Large intestine (tissue), 3 donors: ENCODE measurements around the gene MACC1. TPM values are rescaled to one million over a fixed set of nuclear protein-coding genes. Genes with fewer than 3 reads are reported as not detected.
A peak's percentile ranks its signal among the peaks of the same experiment; 100 is the strongest.

ENCODE experiments used
- DNase-seq, 2 donors: peaks; one replicate each; pipeline versions ENCODE4 v3.0.0 to v3.0.0-alpha.2; 2013
- H3K27ac ChIP-seq: one replicate; pipeline ENCODE4 v1.5.1; 2013; ENCODE audit warnings: low read length
- H3K27me3 ChIP-seq: 2 replicates; pipeline ENCODE4 v1.6.1; 2013; ENCODE audit warnings: low read length; ENCODE audit not compliant: control insufficient read depth, insufficient read depth
- H3K36me3 ChIP-seq: 2 replicates; pipeline ENCODE4 v1.6.1; 2013; ENCODE audit warnings: low read length; ENCODE audit not compliant: control insufficient read depth, insufficient read depth
- H3K4me1 ChIP-seq: one replicate; pipeline ENCODE4 v1.6.1; 2013; ENCODE audit warnings: low read length; ENCODE audit not compliant: control insufficient read depth, insufficient read depth
- H3K4me3 ChIP-seq: one replicate; pipeline ENCODE4 v1.5.1; 2013; ENCODE audit warnings: low read length
- H3K9me3 ChIP-seq: one replicate; pipeline ENCODE4 v1.6.1; 2013; ENCODE audit warnings: mild to moderate bottlenecking, low read depth, low read length, moderate library complexity; ENCODE audit not compliant: control insufficient read depth
- WGBS: methylation state at CpG from one replicate; pipeline ENCODE4 v1.1.5; 2013; ENCODE audit warnings: low lambda C conversion rate; ENCODE audit not compliant: insufficient coverage; 5-methylcytosine and 5-hydroxymethylcytosine counted together
- polyA plus RNA-seq: library from polyadenylated mRNA; unstranded; fragments of 120-200 nt; gene quantifications from one replicate; pipeline ENCODE4 v1.2.1, GENCODE V29; 2013

MACC1 gene
- polyA plus RNA-seq, 1 donor, result 50.2 TPM

DNA sequence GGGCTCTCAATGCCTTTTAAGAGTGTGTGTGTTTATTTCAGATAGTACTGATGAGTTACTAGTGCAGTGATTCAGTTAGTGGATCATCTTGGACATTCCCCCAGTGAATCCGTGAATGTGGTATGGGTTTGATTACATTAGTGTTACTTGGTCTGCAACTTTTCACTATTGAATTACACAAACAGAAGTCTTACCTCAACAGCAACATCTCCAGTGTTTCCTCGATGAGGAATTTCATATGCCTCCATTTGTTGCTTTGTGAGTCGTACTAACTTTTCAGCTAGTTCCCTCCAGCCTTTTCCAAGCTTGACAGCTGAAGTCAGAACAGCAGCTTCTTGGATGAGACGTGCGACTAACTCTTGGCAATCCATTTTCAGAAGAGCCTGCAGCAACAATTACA lies 63.2 kb downstream of the MACC1 start:
- no peaks in the 10 kb centered on the region for H3K9me3 ChIP-seq
- no peak for DNase-seq
- H3K27me3 ChIP-seq, result no peaks in the 10 kb centered on the region
- 100% methylated on average over 1 of the region's 5 CpGs for WGBS
- H3K36me3 ChIP-seq, result peaks cover 37% of the 10 kb centered on the region
- H3K27ac ChIP-seq, result no peak overlapping the region
- no peaks in the 10 kb centered on the region for H3K4me1 ChIP-seq
- H3K4me3 ChIP-seq, result no peak overlapping the region

DNA sequence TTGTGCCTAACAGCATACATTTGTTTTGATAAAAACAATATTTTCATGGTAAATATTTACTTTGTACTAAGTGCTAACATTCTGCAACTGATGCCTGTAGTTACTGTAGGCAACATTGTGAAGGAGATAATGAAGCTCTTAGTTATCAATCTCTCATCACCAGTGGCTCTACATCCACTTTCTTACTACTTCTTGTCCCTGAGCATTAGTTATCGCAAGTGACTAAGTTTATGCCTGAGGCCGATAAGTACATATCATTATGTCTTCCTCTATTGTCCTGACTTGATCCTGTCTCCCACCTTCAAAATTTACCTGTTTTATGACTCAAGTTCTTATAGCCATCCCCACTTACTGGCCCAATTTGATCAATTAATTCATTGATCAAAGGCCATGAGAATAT lies 63.6 kb downstream of the MACC1 start:
- H3K27ac ChIP-seq, result no peak overlapping the region

DNA sequence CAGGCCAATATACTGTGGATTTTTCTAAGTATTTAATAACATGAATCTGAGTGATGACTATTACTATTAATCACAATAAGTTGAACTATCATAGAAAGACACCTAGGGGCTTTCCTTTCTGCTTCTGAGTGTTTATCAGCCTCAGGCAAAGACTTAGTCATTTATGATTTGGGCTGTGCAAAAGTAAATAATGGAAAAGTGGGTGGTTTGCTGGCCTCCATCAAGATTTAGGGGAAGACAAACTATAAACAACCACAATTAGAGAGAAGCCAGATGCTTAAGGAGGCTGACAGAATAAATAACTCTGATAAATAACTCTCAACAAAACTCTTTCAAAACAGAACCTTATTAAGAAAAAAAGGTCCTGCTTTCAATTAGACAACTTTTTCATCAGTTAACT lies 64.7 kb downstream of the MACC1 start:
- Histone ChIP-seq H3K9me3 (no peaks in the 10 kb centered on the region), H3K27ac (no peak overlapping the region), H3K27me3 (no peaks in the 10 kb centered on the region), H3K4me3 (no peak overlapping the region), H3K4me1 (no peaks in the 10 kb centered on the region), H3K36me3 (peaks cover 37% of the 10 kb centered on the region)
- DNase-seq, result no peak

More for the DNA sequence above, 63.6 kb downstream of the MACC1 start:
- Histone ChIP-seq H3K4me3 (no peak overlapping the region), H3K4me1 (no peaks in the 10 kb centered on the region), H3K9me3 (no peaks in the 10 kb centered on the region), H3K27me3 (no peaks in the 10 kb centered on the region), H3K36me3 (peaks cover 36% of the 10 kb centered on the region)
- no CpG with 5 or more reads among the region's 2 CpGs for WGBS
- DNase-seq, result no peak

DNA sequence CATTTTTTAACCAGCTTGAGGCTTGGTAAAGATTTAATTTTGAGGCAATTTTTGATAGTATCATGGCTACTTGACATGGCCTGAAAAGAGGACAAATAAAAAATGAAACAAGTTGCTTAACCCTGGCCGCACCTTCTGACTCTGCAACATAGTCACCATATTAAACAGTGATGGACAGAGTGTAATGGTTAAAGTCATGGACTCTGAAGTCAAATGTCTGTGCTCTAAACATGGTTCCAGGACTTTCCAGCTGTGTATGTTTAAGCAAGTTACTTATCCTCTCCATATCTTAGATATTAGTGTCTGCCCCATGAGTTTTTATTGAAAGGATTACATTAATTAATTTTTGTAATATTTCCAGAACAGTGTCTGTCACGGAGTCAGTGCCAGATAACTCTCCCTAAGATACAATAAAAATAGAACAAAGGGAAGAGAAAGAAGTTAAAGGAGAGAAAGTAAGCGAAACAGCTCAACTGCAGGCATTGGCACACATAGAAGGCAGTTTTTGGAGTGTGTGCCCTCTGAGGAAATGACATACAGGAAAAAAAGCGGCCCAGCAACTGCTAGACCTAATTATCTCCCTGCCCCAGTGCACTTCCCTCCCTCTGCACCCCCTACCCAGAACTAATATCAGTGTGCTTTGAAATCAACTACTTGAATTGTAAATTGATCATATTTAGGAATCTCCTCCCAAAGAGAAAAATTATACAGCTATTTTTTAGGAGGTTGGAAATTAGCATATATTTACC lies 65.3 kb downstream of the MACC1 start:
- WGBS, result 73% methylated on average over 2 of the region's 4 CpGs
- no peak overlapping the region for H3K27ac ChIP-seq

DNA sequence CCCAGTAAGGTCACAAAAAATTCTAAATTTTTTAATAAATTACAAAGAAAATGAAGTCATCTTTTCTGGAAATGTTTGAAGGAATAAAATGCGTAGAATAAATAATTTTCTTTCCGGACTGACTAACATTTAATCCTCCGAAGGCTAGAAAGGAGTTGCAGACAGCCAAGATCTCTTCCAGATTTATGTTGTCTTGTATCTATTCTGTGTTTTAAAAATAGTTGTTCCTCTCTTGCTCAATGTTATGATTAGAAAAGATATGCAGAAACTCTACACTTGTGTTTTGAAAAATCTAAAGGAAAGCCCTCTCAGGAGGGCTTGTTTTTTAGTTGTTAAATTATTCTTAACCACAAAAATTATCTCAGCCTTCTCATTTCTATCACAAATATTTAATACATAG lies 70.7 kb downstream of the MACC1 start:
- H3K27me3 ChIP-seq, result no peaks in the 10 kb centered on the region
- no peak for DNase-seq
- no peaks in the 10 kb centered on the region for H3K9me3 ChIP-seq
- peaks cover 31% of the 10 kb centered on the region for H3K36me3 ChIP-seq
- no peak overlapping the region for H3K4me3 ChIP-seq
- H3K27ac ChIP-seq, result no peak overlapping the region
- 50% methylated on average over 3 of the region's 3 CpGs for WGBS
- no peaks in the 10 kb centered on the region for H3K4me1 ChIP-seq

More for the DNA sequence above, 65.3 kb downstream of the MACC1 start:
- H3K9me3 ChIP-seq, result no peaks in the 10 kb centered on the region
- no peak overlapping the region for H3K4me3 ChIP-seq
- no peak for DNase-seq
- H3K36me3 ChIP-seq, result peaks cover 38% of the 10 kb centered on the region
- H3K4me1 ChIP-seq, result no peaks in the 10 kb centered on the region
- no peaks in the 10 kb centered on the region for H3K27me3 ChIP-seq

DNA sequence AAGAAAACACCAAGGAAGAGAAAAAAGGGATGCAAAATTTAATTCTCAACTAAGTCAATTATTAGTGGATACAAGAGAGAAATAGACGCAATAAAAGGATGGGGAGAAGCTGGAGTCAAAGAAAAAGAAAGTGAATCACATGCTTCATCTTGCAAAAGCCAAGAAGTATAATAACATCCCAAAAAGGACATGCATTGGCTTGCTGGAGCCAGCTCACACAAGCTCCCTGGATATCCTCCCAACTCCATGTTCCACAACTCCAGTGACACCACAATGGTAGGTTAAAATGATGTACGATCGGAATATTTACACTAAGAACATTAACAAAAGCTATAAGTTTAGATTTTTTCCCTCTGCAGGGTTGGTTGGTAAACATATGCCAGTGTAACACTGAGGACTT lies 72.4 kb downstream of the MACC1 start:
- 91% methylated on average over 1 of the region's 3 CpGs for WGBS
- no peaks in the 10 kb centered on the region for H3K27me3 ChIP-seq
- H3K9me3 ChIP-seq, result no peaks in the 10 kb centered on the region
- no peak overlapping the region for H3K27ac ChIP-seq
- no peaks in the 10 kb centered on the region for H3K4me1 ChIP-seq
- H3K36me3 ChIP-seq, result peaks cover 30% of the 10 kb centered on the region
- H3K4me3 ChIP-seq, result no peak overlapping the region
- DNase-seq, result no peak

DNA sequence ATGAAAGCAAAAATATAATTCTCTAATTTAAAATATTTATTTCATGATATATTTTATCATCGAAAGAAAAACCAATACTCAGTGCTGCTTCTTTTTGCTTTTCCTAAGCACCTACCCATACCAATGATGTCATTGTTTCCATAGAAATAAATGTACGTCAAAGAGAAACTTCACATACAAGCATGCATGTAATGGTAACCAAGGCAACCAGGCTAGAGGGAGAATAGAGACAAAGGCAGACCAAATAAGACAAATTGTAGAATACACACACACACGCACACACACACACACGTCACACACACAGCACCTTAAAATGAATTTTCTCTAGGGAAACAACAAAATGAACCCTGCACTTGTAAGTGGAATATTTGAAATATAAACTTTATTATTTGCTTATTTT lies 75.5 kb downstream of the MACC1 start:
- Histone ChIP-seq H3K9me3 (no peaks in the 10 kb centered on the region), H3K4me1 (no peaks in the 10 kb centered on the region), H3K4me3 (no peak overlapping the region), H3K27ac (no peak overlapping the region), H3K36me3 (peaks cover 24% of the 10 kb centered on the region), H3K27me3 (no peaks in the 10 kb centered on the region)
- 100% methylated on average over 1 of the region's 4 CpGs for WGBS
- DNase-seq, result peak; percentile 33 to 48

DNA sequence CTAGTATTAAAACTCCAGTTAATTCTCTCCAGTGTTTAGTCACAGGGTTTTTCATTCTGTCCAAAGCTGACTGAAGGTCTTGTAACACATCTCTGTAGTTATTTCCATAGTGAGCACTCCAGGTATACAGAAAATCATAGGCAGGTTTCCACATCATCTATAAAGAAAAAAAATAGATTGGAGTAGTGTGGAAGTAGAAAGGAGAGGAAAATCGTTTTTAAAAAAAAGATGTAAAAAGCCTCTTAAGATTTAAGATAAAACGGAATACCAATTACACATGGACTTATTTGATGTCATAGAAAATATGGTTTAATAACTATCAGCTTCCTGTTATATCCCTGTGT lies 76.2 kb downstream of the MACC1 start:
- 83% methylated on average over 2 of the region's 2 CpGs for WGBS
- Histone ChIP-seq H3K27me3 (no peaks in the 10 kb centered on the region), H3K4me3 (no peak overlapping the region), H3K27ac (no peak overlapping the region), H3K36me3 (peaks cover 24% of the 10 kb centered on the region), H3K4me1 (no peaks in the 10 kb centered on the region), H3K9me3 (no peaks in the 10 kb centered on the region)
- DNase-seq, result no peak

DNA sequence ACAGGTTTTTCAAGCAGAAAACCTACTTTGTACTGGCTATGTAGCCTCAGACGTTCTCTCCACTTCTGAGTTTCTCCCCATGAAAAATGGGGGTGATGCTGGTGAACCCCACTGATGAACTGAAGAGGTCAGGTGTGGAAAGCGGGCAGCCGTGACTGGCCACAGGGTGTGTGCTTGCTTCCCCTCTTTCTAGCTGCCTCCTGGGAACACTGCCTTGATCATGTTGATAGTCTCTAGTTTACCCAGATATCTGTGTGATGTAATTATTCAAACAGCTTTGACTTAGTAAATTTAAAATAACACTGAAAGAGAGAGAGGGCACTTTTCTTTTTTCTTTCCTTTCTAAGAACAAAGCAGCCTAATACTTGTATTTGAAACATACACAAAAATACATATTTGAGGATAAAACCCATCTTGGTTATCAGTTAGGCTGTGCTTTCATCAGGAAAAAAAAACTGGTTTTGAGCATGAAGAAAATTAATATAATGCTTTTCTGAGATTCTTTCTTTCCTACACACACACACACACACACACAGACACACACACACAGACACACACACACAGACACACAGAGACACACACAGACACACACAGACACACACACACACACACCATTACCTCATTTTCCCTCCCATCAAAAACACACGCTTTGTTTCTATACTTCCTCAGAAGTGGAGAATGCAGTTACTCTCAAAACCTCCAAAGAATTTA lies 76.7 kb downstream of the MACC1 start:
- H3K9me3 ChIP-seq, result no peaks in the 10 kb centered on the region
- no peaks in the 10 kb centered on the region for H3K4me1 ChIP-seq
- no peak overlapping the region for H3K27ac ChIP-seq
- H3K27me3 ChIP-seq, result no peaks in the 10 kb centered on the region
- no peak for DNase-seq
- WGBS, result no CpG with 5 or more reads among the region's 4 CpGs
- H3K4me3 ChIP-seq, result no peak overlapping the region
- H3K36me3 ChIP-seq, result peaks cover 24% of the 10 kb centered on the region

DNA sequence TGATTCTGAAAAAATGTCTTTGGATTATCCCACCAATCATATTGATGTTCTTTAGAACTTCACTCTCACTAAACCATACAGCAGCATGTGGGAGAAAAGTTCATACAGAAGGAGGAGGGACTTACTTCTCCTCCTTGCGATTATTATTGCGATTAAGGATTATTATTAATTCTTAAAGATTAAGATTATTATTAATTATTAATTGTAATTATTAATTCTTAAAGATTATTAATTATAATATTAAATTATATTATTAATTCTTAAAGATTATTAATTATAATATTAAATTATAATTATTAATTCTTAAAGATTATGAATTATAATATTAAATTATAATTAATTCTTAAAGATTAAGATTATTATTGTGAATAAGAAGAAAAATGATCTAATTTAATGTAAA lies 80.5 kb downstream of the MACC1 start:
- H3K9me3 ChIP-seq, result no peaks in the 10 kb centered on the region
- H3K27me3 ChIP-seq, result no peaks in the 10 kb centered on the region
- 100% methylated on average over 2 of the region's 2 CpGs for whole genome bisulfite sequencing
- no peak overlapping the region for H3K27ac ChIP-seq
- H3K4me1 ChIP-seq, result no peaks in the 10 kb centered on the region
- H3K36me3 ChIP-seq, result peaks cover 10% of the 10 kb centered on the region
- DNase-seq, result no peak
- no peak overlapping the region for H3K4me3 ChIP-seq

DNA sequence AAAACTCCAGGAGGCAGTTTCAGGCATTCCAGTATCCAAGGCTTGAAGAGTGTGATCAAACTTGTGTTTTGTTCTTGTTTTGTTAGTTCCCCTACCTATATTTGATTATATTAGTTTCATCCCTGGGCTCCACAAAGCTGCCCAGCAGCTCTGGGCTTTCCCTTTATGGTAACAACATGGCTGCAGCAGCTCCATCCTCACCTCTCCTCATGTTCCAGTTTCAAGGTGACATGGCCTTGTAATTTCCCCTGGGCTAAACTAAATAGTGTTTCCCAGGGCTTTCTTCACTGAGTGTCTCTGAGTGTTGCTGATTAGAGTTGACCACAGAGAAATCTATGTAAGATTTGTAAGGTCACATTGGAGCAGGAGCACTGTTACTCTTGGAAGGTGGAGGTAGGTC lies 83.4 kb downstream of the MACC1 start:
- H3K4me3 ChIP-seq, result no peak overlapping the region
- no peaks in the 10 kb centered on the region for H3K27me3 ChIP-seq
- H3K9me3 ChIP-seq, result no peaks in the 10 kb centered on the region
- no peaks in the 10 kb centered on the region for H3K36me3 ChIP-seq
- no peaks in the 10 kb centered on the region for H3K4me1 ChIP-seq
- DNase-seq, result no peak
- no peak overlapping the region for H3K27ac ChIP-seq
